ENCODE data around the gene ZKSCAN5. TPM values are rescaled to one million over a fixed set of nuclear protein-coding genes. Genes with fewer than 3 reads are reported as not detected.

The ZKSCAN5 gene
- total RNA-seq, 1 experiment from 2014 or later = 13.2 TPM

- peak overlapping the region; percentile 76 for H3K4me3 ChIP-seq
- no peaks in the 10 kb centered on the region; the same call in 1 of the 2 replicates for H3K36me3 ChIP-seq (ENCODE audit: low read depth)
- H3K27ac ChIP-seq = no peak overlapping the region
- peaks cover 18% of the 10 kb centered on the region for H3F3A ChIP-seq (ENCODE audit: insufficient read depth, low read depth)
- intact Hi-C loops (cut with micrococcal nuclease; ENCODE audit: unreplicated experiment) = no loop called here
- H3K79me2 ChIP-seq (ENCODE audit: low read depth) = peaks cover 52% of the 10 kb centered on the region
- peak overlapping the region; percentile 89 for H2AFZ ChIP-seq
- POLR2A ChIA-PET (ENCODE audit: unreplicated experiment) = interaction anchor here (0.5 to 0.7 kb wide), 4 partner anchors 27 to 367 kb away, joined by 3 to 6 read pairs (median 4); no protein-coding TSS in a partner anchor
- H4K20me1 ChIP-seq (ENCODE audit: insufficient read depth) = no peaks in the 10 kb centered on the region; the same call in 1 of the 2 replicates
- no peaks in the 10 kb centered on the region for H3K9me2 ChIP-seq (ENCODE audit: insufficient read depth)
- no peaks in the 10 kb centered on the region for H3K27me3 ChIP-seq (ENCODE audit: insufficient read depth, low read depth)
- peaks cover 10% of the 10 kb centered on the region for H3K4me1 ChIP-seq (replicated peaks; ENCODE audit: insufficient read depth)
- no peaks in the 10 kb centered on the region for H3K9me3 ChIP-seq (ENCODE audit: insufficient read depth, low read depth)
- CTCF ChIA-PET = interaction anchor here (0.9 kb wide), 1 partner anchor 27 kb away, joined by 3 read pairs; the partner anchor contains the start of gene ZNF394
- no TSS peak for BruUV-seq (replicated peaks)
- TF ChIP-seq CTCF (conservative IDR thresholded peaks at IDR 0.05) (no peak), EZH2 (IDR thresholded peaks at IDR 0.05; ENCODE audit: low read depth) (no peak)
- peak; percentile 28 to 70 for DNase-seq
- peak overlapping the region; percentile 89 for H3K4me2 ChIP-seq
These were observed 31.2 kb upstream of the ZKSCAN5 start for GRCh38 chr7:99473315-99473596.

- ChIA-PET CTCF (no interaction called here), POLR2A (ENCODE audit: unreplicated experiment) (interaction anchor here (0.6 to 0.7 kb wide), 2 partner anchors 28 to 83 kb away, joined by 3 read pairs; no protein-coding TSS in a partner anchor)
- TF ChIP-seq CTCF (conservative IDR thresholded peaks at IDR 0.05) = no peak
- no peak for TF ChIP-seq EZH2 (IDR thresholded peaks at IDR 0.05; ENCODE audit: low read depth)
- no peaks in the 10 kb centered on the region for H3K9me3 ChIP-seq (ENCODE audit: insufficient read depth, low read depth)
- intact Hi-C loops (cut with micrococcal nuclease; ENCODE audit: unreplicated experiment) = no loop called here
- no TSS peak for BruUV-seq (replicated peaks)
- H3K4me2 ChIP-seq = no peak overlapping the region
- H3K4me3 ChIP-seq = no peak overlapping the region
- no peaks in the 10 kb centered on the region; the same call in 1 of the 2 replicates for H3K36me3 ChIP-seq (ENCODE audit: low read depth)
- no peak overlapping the region for H2AFZ ChIP-seq
- H4K20me1 ChIP-seq (ENCODE audit: insufficient read depth) = no peaks in the 10 kb centered on the region; the same call in 1 of the 2 replicates
- H3K79me2 ChIP-seq (ENCODE audit: low read depth) = peaks cover 58% of the 10 kb centered on the region
- peaks cover 15% of the 10 kb centered on the region; the same call in 1 of the 2 replicates for H3F3A ChIP-seq (ENCODE audit: insufficient read depth, low read depth)
- no peak for DNase-seq
- no peaks in the 10 kb centered on the region for H3K27me3 ChIP-seq (ENCODE audit: insufficient read depth, low read depth)
- H3K9me2 ChIP-seq (ENCODE audit: insufficient read depth) = no peaks in the 10 kb centered on the region
- H3K4me1 ChIP-seq (replicated peaks; ENCODE audit: insufficient read depth) = peaks cover 7% of the 10 kb centered on the region
- H3K27ac ChIP-seq = no peak overlapping the region
These were observed 28.4 kb upstream of the ZKSCAN5 start for GRCh38 chr7:99476107-99476506.

GRCh38 chr7:99478464-99479440 is 25.7 kb upstream of the ZKSCAN5 start:
- H3K4me3 ChIP-seq = no peak overlapping the region
- DNase-seq = no peak
- peaks cover 4% of the 10 kb centered on the region; the same call in 1 of the 2 replicates for H3K4me1 ChIP-seq (replicated peaks; ENCODE audit: insufficient read depth)
- no peak overlapping the region for H3K27ac ChIP-seq
- H3K9me2 ChIP-seq (ENCODE audit: insufficient read depth) = no peaks in the 10 kb centered on the region
- intact Hi-C loops (cut with micrococcal nuclease; ENCODE audit: unreplicated experiment) = no loop called here
- no peaks in the 10 kb centered on the region for H3K9me3 ChIP-seq (ENCODE audit: insufficient read depth, low read depth)
- peaks cover 17% of the 10 kb centered on the region; the same call in 1 of the 2 replicates for H3F3A ChIP-seq (ENCODE audit: insufficient read depth, low read depth)
- peaks cover 9% of the 10 kb centered on the region; the same call in 1 of the 2 replicates for H3K36me3 ChIP-seq (ENCODE audit: low read depth)
- H2AFZ ChIP-seq = no peak overlapping the region
- BruUV-seq (replicated peaks) = no TSS peak
- TF ChIP-seq CTCF (conservative IDR thresholded peaks at IDR 0.05) (no peak), EZH2 (IDR thresholded peaks at IDR 0.05; ENCODE audit: low read depth) (no peak)
- H3K4me2 ChIP-seq = no peak overlapping the region
- ChIA-PET CTCF (no interaction called here), POLR2A (ENCODE audit: unreplicated experiment) (no interaction called here)
- peaks cover 48% of the 10 kb centered on the region for H3K79me2 ChIP-seq (ENCODE audit: low read depth)
- H3K27me3 ChIP-seq (ENCODE audit: insufficient read depth, low read depth) = no peaks in the 10 kb centered on the region
- no peaks in the 10 kb centered on the region; the same call in 1 of the 2 replicates for H4K20me1 ChIP-seq (ENCODE audit: insufficient read depth)
